Measurements from ENCODE around the gene HCN2. TPM values are rescaled to one million over a fixed set of nuclear protein-coding genes. Genes with fewer than 3 reads are reported as not detected.

Gene HCN2
- polyA plus RNA-seq, 2 donors = 0.65 to 1.4 TPM

GRCh38 chr19:648904-649801 lies 59.5 kb downstream of the HCN2 start:
- Histone ChIP-seq H3K9me3 (ENCODE audit: control insufficient read depth in 2 of 2, insufficient read depth in 1 of 2, low read depth in 1 of 2, low read length in 1 of 2) (no peaks in the 10 kb centered on the region), H3K27ac (ENCODE audit: low read depth in 2 of 2, low read length in 1 of 2) (no peak overlapping the region), H3K36me3 (ENCODE audit: control insufficient read depth in 2 of 2, insufficient read depth in 2 of 2, low read length in 1 of 2) (peaks cover 7 to 77% of the 10 kb centered on the region in 2 donors), H3K4me1 (ENCODE audit: control insufficient read depth in 2 of 2, insufficient read depth in 2 of 2, low read length in 1 of 2) (peaks cover 0 to 1% of the 10 kb centered on the region in 2 donors), H3K4me3 (ENCODE audit: low read depth in 1 of 2, low read length in 2 of 2) (no peak overlapping the region), H3K27me3 (ENCODE audit: control insufficient read depth in 1 of 2, insufficient read depth in 2 of 2, low read length in 2 of 2) (no peaks in the 10 kb centered on the region)
- 91 to 92% methylated on average over 52 to 53 of the region's 53 CpGs for WGBS, 2 donors

- H3K36me3 ChIP-seq (ENCODE audit: control insufficient read depth in 2 of 2, insufficient read depth in 2 of 2, low read length in 1 of 2) = peaks cover 7 to 70% of the 10 kb centered on the region in 2 donors
- H3K4me3 ChIP-seq (ENCODE audit: low read depth in 1 of 2, low read length in 2 of 2) = no peak overlapping the region
- no peaks in the 10 kb centered on the region for H3K9me3 ChIP-seq (ENCODE audit: control insufficient read depth in 2 of 2, insufficient read depth in 1 of 2, low read depth in 1 of 2, low read length in 1 of 2)
- peaks cover 0 to 1% of the 10 kb centered on the region in 2 donors for H3K4me1 ChIP-seq (ENCODE audit: control insufficient read depth in 2 of 2, insufficient read depth in 2 of 2, low read length in 1 of 2)
- H3K27me3 ChIP-seq (ENCODE audit: control insufficient read depth in 1 of 2, insufficient read depth in 2 of 2, low read length in 2 of 2) = no peaks in the 10 kb centered on the region
- no peak overlapping the region for H3K27ac ChIP-seq (ENCODE audit: low read depth in 2 of 2, low read length in 1 of 2)
- 85 to 90% methylated on average over 11 of the region's 11 CpGs for WGBS, 2 donors
These were observed 60.4 kb downstream of the HCN2 start for GRCh38 chr19:650121-650520.

- H3K4me1 ChIP-seq (ENCODE audit: control insufficient read depth in 2 of 2, insufficient read depth in 2 of 2, low read length in 1 of 2) = peaks cover 0 to 1% of the 10 kb centered on the region in 2 donors
- no peaks in the 10 kb centered on the region for H3K27me3 ChIP-seq (ENCODE audit: control insufficient read depth in 1 of 2, insufficient read depth in 2 of 2, low read length in 2 of 2)
- 94 to 95% methylated on average over 58 of the region's 58 CpGs for WGBS, 2 donors
- peaks cover 7 to 65% of the 10 kb centered on the region in 2 donors for H3K36me3 ChIP-seq (ENCODE audit: control insufficient read depth in 2 of 2, insufficient read depth in 2 of 2, low read length in 1 of 2)
- H3K9me3 ChIP-seq (ENCODE audit: control insufficient read depth in 2 of 2, insufficient read depth in 1 of 2, low read depth in 1 of 2, low read length in 1 of 2) = no peaks in the 10 kb centered on the region
- H3K27ac ChIP-seq (ENCODE audit: low read depth in 2 of 2, low read length in 1 of 2) = no peak overlapping the region
- H3K4me3 ChIP-seq (ENCODE audit: low read depth in 1 of 2, low read length in 2 of 2) = no peak overlapping the region
These were observed 61.6 kb downstream of the HCN2 start for GRCh38 chr19:651114-651818.

- WGBS, 2 donors = 82 to 87% methylated on average over 22 to 24 of the region's 24 CpGs
- peaks cover 7 to 59% of the 10 kb centered on the region in 2 donors for H3K36me3 ChIP-seq (ENCODE audit: control insufficient read depth in 2 of 2, insufficient read depth in 2 of 2, low read length in 1 of 2)
- H3K4me1 ChIP-seq (ENCODE audit: control insufficient read depth in 2 of 2, insufficient read depth in 2 of 2, low read length in 1 of 2) = peaks cover 0 to 3% of the 10 kb centered on the region in 2 donors
These were observed 62.3 kb downstream of the HCN2 start for GRCh38 chr19:651991-652390.

GRCh38 chr19:652467-653389 lies 63.0 kb downstream of the HCN2 start:
- H3K36me3 ChIP-seq (ENCODE audit: control insufficient read depth in 2 of 2, insufficient read depth in 2 of 2, low read length in 1 of 2) = peaks cover 7 to 62% of the 10 kb centered on the region in 2 donors
- H3K27me3 ChIP-seq (ENCODE audit: control insufficient read depth in 1 of 2, insufficient read depth in 2 of 2, low read length in 2 of 2) = no peaks in the 10 kb centered on the region
- H3K9me3 ChIP-seq (ENCODE audit: control insufficient read depth in 2 of 2, insufficient read depth in 1 of 2, low read depth in 1 of 2, low read length in 1 of 2) = no peaks in the 10 kb centered on the region
- peaks cover 0 to 7% of the 10 kb centered on the region in 2 donors for H3K4me1 ChIP-seq (ENCODE audit: control insufficient read depth in 2 of 2, insufficient read depth in 2 of 2, low read length in 1 of 2)
- H3K4me3 ChIP-seq (ENCODE audit: low read depth in 1 of 2, low read length in 2 of 2) = no peak overlapping the region
- no peak overlapping the region for H3K27ac ChIP-seq (ENCODE audit: low read depth in 2 of 2, low read length in 1 of 2)
- 91 to 93% methylated on average over 45 to 54 of the region's 54 CpGs for WGBS, 2 donors

More at GRCh38 chr19:651991-652390, 62.3 kb downstream of the HCN2 start:
- Histone ChIP-seq H3K4me3 (ENCODE audit: low read depth in 1 of 2, low read length in 2 of 2) (no peak overlapping the region), H3K9me3 (ENCODE audit: control insufficient read depth in 2 of 2, insufficient read depth in 1 of 2, low read depth in 1 of 2, low read length in 1 of 2) (no peaks in the 10 kb centered on the region), H3K27me3 (ENCODE audit: control insufficient read depth in 1 of 2, insufficient read depth in 2 of 2, low read length in 2 of 2) (no peaks in the 10 kb centered on the region), H3K27ac (ENCODE audit: low read depth in 2 of 2, low read length in 1 of 2) (no peak overlapping the region)

- H3K9me3 ChIP-seq (ENCODE audit: control insufficient read depth in 2 of 2, insufficient read depth in 1 of 2, low read depth in 1 of 2, low read length in 1 of 2) = no peaks in the 10 kb centered on the region
- no peaks in the 10 kb centered on the region for H3K27me3 ChIP-seq (ENCODE audit: control insufficient read depth in 1 of 2, insufficient read depth in 2 of 2, low read length in 2 of 2)
- no peak overlapping the region for H3K4me3 ChIP-seq (ENCODE audit: low read depth in 1 of 2, low read length in 2 of 2)
- peaks cover 7 to 59% of the 10 kb centered on the region in 2 donors for H3K36me3 ChIP-seq (ENCODE audit: control insufficient read depth in 2 of 2, insufficient read depth in 2 of 2, low read length in 1 of 2)
- WGBS, 2 donors = 86 to 87% methylated on average over 17 of the region's 17 CpGs
- peaks cover 6 to 13% of the 10 kb centered on the region in 2 donors for H3K4me1 ChIP-seq (ENCODE audit: control insufficient read depth in 2 of 2, insufficient read depth in 2 of 2, low read length in 1 of 2)
- H3K27ac ChIP-seq (ENCODE audit: low read depth in 2 of 2, low read length in 1 of 2) = no peak overlapping the region
These were observed 63.7 kb downstream of the HCN2 start for GRCh38 chr19:653425-653824.

GRCh38 chr19:655691-656090 lies 66.0 kb downstream of the HCN2 start:
- H3K9me3 ChIP-seq (ENCODE audit: control insufficient read depth in 2 of 2, insufficient read depth in 1 of 2, low read depth in 1 of 2, low read length in 1 of 2) = no peaks in the 10 kb centered on the region
- H3K4me3 ChIP-seq (ENCODE audit: low read depth in 1 of 2, low read length in 2 of 2) = no peak overlapping the region
- peaks cover 16 to 35% of the 10 kb centered on the region in 2 donors for H3K4me1 ChIP-seq (ENCODE audit: control insufficient read depth in 2 of 2, insufficient read depth in 2 of 2, low read length in 1 of 2)
- no peaks in the 10 kb centered on the region for H3K27me3 ChIP-seq (ENCODE audit: control insufficient read depth in 1 of 2, insufficient read depth in 2 of 2, low read length in 2 of 2)
- H3K27ac ChIP-seq (ENCODE audit: low read depth in 2 of 2, low read length in 1 of 2) = no peak overlapping the region
- peaks cover 0 to 45% of the 10 kb centered on the region in 2 donors for H3K36me3 ChIP-seq (ENCODE audit: control insufficient read depth in 2 of 2, insufficient read depth in 2 of 2, low read length in 1 of 2)
- 75 to 80% methylated on average over 17 of the region's 17 CpGs for WGBS, 2 donors

GRCh38 chr19:656751-657559 lies 67.3 kb downstream of the HCN2 start:
- peaks cover 22 to 47% of the 10 kb centered on the region in 2 donors for H3K4me1 ChIP-seq (ENCODE audit: control insufficient read depth in 2 of 2, insufficient read depth in 2 of 2, low read length in 1 of 2)

More at GRCh38 chr19:656751-657559, 67.3 kb downstream of the HCN2 start:
- H3K27ac ChIP-seq (ENCODE audit: low read depth in 2 of 2, low read length in 1 of 2) = no peak overlapping the region
- H3K27me3 ChIP-seq (ENCODE audit: control insufficient read depth in 1 of 2, insufficient read depth in 2 of 2, low read length in 2 of 2) = no peaks in the 10 kb centered on the region
- WGBS, 2 donors = 86 to 87% methylated on average over 41 to 43 of the region's 43 CpGs
- H3K4me3 ChIP-seq (ENCODE audit: low read depth in 1 of 2, low read length in 2 of 2) = no peak overlapping the region
- peaks cover 0 to 32% of the 10 kb centered on the region in 2 donors for H3K36me3 ChIP-seq (ENCODE audit: control insufficient read depth in 2 of 2, insufficient read depth in 2 of 2, low read length in 1 of 2)
- H3K9me3 ChIP-seq (ENCODE audit: control insufficient read depth in 2 of 2, insufficient read depth in 1 of 2, low read depth in 1 of 2, low read length in 1 of 2) = no peaks in the 10 kb centered on the region

All from esophagus (tissue), 2 donors.